Neural crest cell (in vitro differentiated cells): ENCODE measurements around the gene ZNF280A. TPM values are rescaled to one million over a fixed set of nuclear protein-coding genes. Genes with fewer than 3 reads are reported as not detected.
A peak's percentile ranks its signal among the peaks of the same experiment; 100 is the strongest.

Source experiments
- DNase-seq: peaks from one replicate; pipeline ENCODE4 v3.0.0; 2021; ENCODE audit warnings: low read depth, mixed read lengths, low spot score
- H3K27ac Mint-ChIP-seq: one replicate; pipeline ENCODE4 v1.8.0; 2021; ENCODE audit warnings: mild to moderate bottlenecking, mixed read lengths; ENCODE audit not compliant: unreplicated experiment
- H3K27me3 Mint-ChIP-seq: 2 replicates; pipeline ENCODE4 v1.8.0; 2021; ENCODE audit warnings: low read depth, mild to moderate bottlenecking, mixed read lengths
- H3K36me3 Mint-ChIP-seq: 2 replicates; pipeline ENCODE4 v1.8.0; 2021; ENCODE audit warnings: low read depth, mild to moderate bottlenecking, mixed read lengths
- H3K4me1 Mint-ChIP-seq: 2 replicates; pipeline ENCODE4 v1.8.0; 2021; ENCODE audit warnings: mixed read lengths
- H3K4me3 Mint-ChIP-seq: one replicate; pipeline ENCODE4 v1.8.0; 2021; ENCODE audit warnings: mild to moderate bottlenecking, mixed read lengths
- H3K9me3 Mint-ChIP-seq: 2 replicates; pipeline ENCODE4 v1.8.0; 2021; ENCODE audit warnings: mixed read lengths
- CTCF ChIP-seq: fragments of 200-600 bp; sonication (generic); conservative IDR thresholded peaks from 2 replicates; pipeline ENCODE4 v1.5.0; 2021; ENCODE audit warnings: antibody characterized with exemption, mild to moderate bottlenecking
- total RNA-seq: library from RNA; stranded (reverse); gene quantifications from 2 replicates; pipeline ENCODE4 v1.2.1, GENCODE V29; 2021

Gene ZNF280A
- total RNA-seq, 1 donor from 2014 or later = not detected

GRCh38 chr22:22553141-22553540, 33.1 kb upstream of the ZNF280A start:
- DNase-seq = no peak
- no peak for TF ChIP-seq CTCF
- Mint-ChIP-seq H3K27me3 (peaks cover 36% of the 10 kb centered on the region), H3K9me3 (no peaks in the 10 kb centered on the region), H3K4me3 (no peak overlapping the region), H3K27ac (no peak overlapping the region), H3K4me1 (peaks cover 9% of the 10 kb centered on the region), H3K36me3 (no peaks in the 10 kb centered on the region)

- peak overlapping the region; percentile 20 for H3K4me3 Mint-ChIP-seq
- H3K27ac Mint-ChIP-seq = no peak overlapping the region
- DNase-seq = peak; percentile 10
- H3K4me1 Mint-ChIP-seq = peaks cover 9% of the 10 kb centered on the region
- peaks cover 42% of the 10 kb centered on the region for H3K27me3 Mint-ChIP-seq
- no peaks in the 10 kb centered on the region for H3K36me3 Mint-ChIP-seq
- TF ChIP-seq CTCF = no peak
- H3K9me3 Mint-ChIP-seq = no peaks in the 10 kb centered on the region
These were observed 32.6 kb upstream of the ZNF280A start for GRCh38 chr22:22552630-22553029.

GRCh38 chr22:22550789-22551434, 30.8 kb upstream of the ZNF280A start:
- no peak for TF ChIP-seq CTCF
- Mint-ChIP-seq H3K27ac (no peak overlapping the region), H3K4me3 (no peak overlapping the region), H3K36me3 (no peaks in the 10 kb centered on the region), H3K4me1 (peaks cover 9% of the 10 kb centered on the region), H3K27me3 (peaks cover 50% of the 10 kb centered on the region), H3K9me3 (no peaks in the 10 kb centered on the region)
- no peak for DNase-seq

- peak overlapping the region; percentile 4 for H3K27ac Mint-ChIP-seq
- H3K4me3 Mint-ChIP-seq = no peak overlapping the region
- H3K9me3 Mint-ChIP-seq = no peaks in the 10 kb centered on the region
- peaks cover 54% of the 10 kb centered on the region for H3K27me3 Mint-ChIP-seq
- peaks cover 9% of the 10 kb centered on the region for H3K4me1 Mint-ChIP-seq
- TF ChIP-seq CTCF = no peak
- no peaks in the 10 kb centered on the region for H3K36me3 Mint-ChIP-seq
- DNase-seq = no peak
These were observed 28.8 kb upstream of the ZNF280A start for GRCh38 chr22:22548910-22549309.

- no peak for DNase-seq
- Mint-ChIP-seq H3K9me3 (no peaks in the 10 kb centered on the region), H3K4me3 (no peak overlapping the region), H3K36me3 (no peaks in the 10 kb centered on the region), H3K27ac (no peak overlapping the region), H3K4me1 (peaks cover 9% of the 10 kb centered on the region), H3K27me3 (peaks cover 52% of the 10 kb centered on the region)
- no peak for TF ChIP-seq CTCF
These were observed 28.2 kb upstream of the ZNF280A start for GRCh38 chr22:22548317-22548716.
